GM10248 (cell line): Measurements from ENCODE around the gene TBC1D1.

ENCODE experiments used
- CTCF ChIA-PET: fragments of 300-600 bp; sonication (Branson Sonifier 250); formaldehyde crosslinking; extraction: SDS; loops from one replicate; lab custom pipeline; 2021; ENCODE audit warnings: antibody characterized with exemption; lab: Yijun Ruan, JAX
- POLR2A ChIA-PET: fragments of 350-650 bp; sonication (Branson Sonifier 250); formaldehyde crosslinking; extraction: SDS; loops from one replicate; lab custom pipeline; 2020; ENCODE audit warnings: antibody characterized with exemption; lab: Yijun Ruan, JAX
- DNase-seq: peaks from one replicate; pipeline ENCODE4 v3.0.0; 2012; ENCODE audit errors: extremely low spot score
- TF ChIP-seq, protein P1 (sequence below): IDR thresholded peaks from 2 replicates; pipeline ENCODE4 v1.5.1; 2012; ENCODE audit warnings: mild to moderate bottlenecking, low read depth; ENCODE audit errors: extremely low read depth, missing control alignments, control extremely low read depth

TBC1D1 gene

DNA sequence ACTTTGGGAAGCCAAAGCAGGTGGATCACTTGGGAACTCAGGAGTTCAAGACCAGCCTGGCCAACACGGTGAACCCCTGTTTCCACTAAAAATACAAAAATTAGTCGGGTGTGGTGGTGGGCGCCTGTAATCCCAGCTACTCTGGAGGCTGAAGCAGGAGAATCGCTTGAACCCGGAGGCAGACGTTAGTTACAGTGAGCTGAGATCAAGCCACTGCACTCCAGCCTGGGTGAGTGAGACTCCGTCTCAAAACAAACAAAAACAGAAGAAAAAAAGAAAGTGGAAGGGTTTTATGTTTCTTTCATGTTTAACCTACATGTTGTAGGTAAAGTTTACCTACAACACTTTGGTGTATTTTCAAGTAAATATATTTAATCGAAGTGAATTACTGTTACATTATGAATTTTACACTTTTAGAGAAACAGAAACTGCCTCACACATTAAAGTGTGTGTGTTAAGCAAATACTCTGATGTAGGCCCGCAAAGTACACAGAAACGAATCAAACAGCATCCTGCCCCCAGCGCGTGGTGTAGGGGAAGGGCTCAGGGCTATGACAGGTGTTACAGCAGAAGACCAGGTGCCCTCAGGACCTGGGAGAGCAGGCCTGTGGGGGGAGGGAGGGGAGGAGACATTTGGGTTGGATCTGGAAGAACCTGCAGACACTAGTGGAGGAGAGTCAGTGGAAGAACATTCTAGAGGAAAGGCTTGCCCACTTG lies 108.3 kb downstream of the TBC1D1 start:
- CTCF ChIA-PET = interaction anchor here (1.2 kb wide), 1 partner anchor 23 kb away, joined by 3 read pairs; no protein-coding TSS in a partner anchor
- DNase-seq = no peak

DNA sequence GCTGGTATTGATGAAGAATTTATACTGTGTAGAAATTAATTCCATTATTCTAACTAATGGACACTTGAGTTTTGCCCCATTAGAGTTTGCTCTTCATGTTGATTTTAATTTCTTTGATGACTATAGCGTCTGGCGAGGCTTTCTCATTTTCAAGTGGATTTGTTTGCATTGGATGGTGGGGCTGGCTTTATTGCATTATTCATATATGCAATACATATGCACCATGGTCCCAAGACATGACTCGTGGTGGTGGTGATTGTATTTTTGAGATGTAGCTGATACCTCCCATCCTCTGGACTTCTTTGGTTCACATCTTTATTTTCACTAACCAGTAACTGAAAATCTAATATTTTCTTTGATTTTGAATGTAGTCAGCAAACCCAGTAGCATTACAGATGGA lies 109.1 kb downstream of the TBC1D1 start:
- ChIA-PET POLR2A (no interaction called here), CTCF (interaction anchor here (1.2 kb wide), 1 partner anchor 24 kb away, joined by 3 read pairs; no protein-coding TSS in a partner anchor)
- TF ChIP-seq, protein P1, sequence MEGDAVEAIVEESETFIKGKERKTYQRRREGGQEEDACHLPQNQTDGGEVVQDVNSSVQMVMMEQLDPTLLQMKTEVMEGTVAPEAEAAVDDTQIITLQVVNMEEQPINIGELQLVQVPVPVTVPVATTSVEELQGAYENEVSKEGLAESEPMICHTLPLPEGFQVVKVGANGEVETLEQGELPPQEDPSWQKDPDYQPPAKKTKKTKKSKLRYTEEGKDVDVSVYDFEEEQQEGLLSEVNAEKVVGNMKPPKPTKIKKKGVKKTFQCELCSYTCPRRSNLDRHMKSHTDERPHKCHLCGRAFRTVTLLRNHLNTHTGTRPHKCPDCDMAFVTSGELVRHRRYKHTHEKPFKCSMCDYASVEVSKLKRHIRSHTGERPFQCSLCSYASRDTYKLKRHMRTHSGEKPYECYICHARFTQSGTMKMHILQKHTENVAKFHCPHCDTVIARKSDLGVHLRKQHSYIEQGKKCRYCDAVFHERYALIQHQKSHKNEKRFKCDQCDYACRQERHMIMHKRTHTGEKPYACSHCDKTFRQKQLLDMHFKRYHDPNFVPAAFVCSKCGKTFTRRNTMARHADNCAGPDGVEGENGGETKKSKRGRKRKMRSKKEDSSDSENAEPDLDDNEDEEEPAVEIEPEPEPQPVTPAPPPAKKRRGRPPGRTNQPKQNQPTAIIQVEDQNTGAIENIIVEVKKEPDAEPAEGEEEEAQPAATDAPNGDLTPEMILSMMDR = no peak
- no peak for DNase-seq

More for the DNA sequence above, 108.3 kb downstream of the TBC1D1 start:
- TF ChIP-seq, protein P1 = no peak
- POLR2A ChIA-PET = no interaction called here

DNA sequence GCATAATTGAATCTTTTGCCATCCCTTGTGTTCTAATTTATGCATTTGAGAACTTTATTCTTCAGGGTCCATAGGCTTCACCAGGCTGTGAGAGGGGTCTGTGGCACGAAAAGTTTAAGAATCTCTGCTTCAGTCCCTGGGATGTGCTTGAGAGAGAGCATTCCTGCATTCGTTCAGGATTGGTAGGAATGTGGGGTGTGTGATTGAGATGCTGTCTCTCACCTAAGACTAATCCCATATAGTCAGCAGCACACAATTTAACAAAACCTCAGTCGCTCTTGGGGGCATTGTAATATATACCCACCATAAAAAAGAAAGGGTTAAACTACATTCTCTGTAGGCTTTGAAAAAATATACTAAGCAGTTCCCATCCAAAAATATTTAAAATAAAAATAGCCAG lies 111.0 kb downstream of the TBC1D1 start:
- TF ChIP-seq, protein P1 = no peak
- no peak for DNase-seq
- POLR2A ChIA-PET = no interaction called here
- CTCF ChIA-PET = interaction anchor here (1.5 kb wide), 1 partner anchor 32 kb away, joined by 4 read pairs; no protein-coding TSS in a partner anchor

DNA sequence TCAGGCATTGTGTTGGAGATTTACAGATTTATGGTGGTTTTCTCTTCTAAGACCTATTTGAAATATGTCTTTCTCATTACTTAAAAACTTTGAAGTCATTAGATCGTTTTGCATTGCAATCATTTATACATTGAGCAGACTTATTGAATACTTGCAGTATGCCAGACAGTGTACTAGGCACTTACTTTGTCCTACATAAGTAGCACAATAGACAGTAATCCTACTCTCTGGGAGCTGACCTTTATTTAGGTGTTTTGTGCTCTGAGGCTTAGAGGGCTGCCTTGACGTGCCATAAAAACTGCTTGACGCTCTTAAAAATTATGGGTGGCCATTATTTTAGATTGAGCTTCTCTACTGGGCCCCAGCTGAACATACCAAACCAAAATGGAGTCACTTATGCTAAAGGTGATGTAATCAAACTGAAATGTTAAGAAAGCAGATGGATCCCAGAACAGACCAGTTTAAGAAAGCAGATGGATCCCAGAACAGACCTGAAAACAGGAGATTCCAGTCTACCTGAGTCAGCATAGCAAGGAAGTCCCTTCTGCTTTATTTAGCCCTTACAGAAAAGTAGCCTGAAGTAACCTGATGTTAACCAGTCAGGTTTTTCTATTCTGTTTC lies 111.7 kb downstream of the TBC1D1 start:
- POLR2A ChIA-PET = no interaction called here
- TF ChIP-seq, protein P1 = no peak
- no peak for DNase-seq
- CTCF ChIA-PET = interaction anchor here (1.5 kb wide), 1 partner anchor 32 kb away, joined by 4 read pairs; no protein-coding TSS in a partner anchor

DNA sequence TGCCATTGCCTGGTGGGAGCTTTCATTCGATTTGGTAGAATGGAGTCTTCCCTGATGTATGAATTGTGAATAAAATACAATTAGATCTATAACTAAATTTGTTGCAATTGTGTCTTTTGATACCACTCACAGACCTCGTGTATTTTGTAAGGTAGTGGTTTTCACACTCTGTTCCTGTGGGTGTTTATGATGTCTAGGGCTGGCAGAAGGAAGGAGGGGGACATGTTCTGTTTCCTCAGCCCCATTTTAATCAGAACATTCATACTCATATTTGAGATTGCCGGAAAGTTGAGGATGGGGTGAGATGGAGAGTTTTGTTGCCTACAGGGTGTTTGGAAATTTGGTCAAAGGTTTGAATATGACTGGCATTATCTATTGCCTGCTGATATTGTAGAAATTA lies 112.2 kb downstream of the TBC1D1 start:
- POLR2A ChIA-PET = no interaction called here
- DNase-seq = no peak
- CTCF ChIA-PET = interaction anchor here (1.5 kb wide), 1 partner anchor 31 kb away, joined by 4 read pairs; no protein-coding TSS in a partner anchor
- TF ChIP-seq, protein P1 = no peak

DNA sequence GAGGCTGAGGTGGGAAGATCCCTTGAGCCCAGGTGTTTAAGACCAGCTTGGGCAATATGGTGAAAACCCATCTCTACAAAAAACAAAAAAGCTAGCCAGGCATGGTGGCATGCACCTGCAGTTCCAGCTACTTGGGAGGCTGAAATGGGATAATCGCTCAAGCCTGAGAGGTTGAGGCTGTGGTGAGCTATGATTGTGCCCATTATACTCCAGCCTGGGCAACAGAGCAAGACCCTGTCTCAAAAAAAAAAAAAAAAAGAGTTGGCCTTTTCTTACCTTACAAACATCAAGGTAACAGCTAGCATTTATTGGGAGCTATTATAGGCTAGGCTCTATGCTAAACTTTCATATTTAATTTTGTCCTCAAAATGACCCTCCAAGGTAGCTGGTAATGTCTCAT lies 112.7 kb downstream of the TBC1D1 start:
- POLR2A ChIA-PET = interaction anchor here (0.5 kb wide), 1 partner anchor 29 kb away, joined by 3 read pairs; no protein-coding TSS in a partner anchor
- CTCF ChIA-PET = interaction anchor here (0.8 to 1.5 kb wide), 2 partner anchors 31 to 35 kb away, joined by 4 read pairs; no protein-coding TSS in a partner anchor
- no peak for DNase-seq
- TF ChIP-seq, protein P1 = no peak
